GM18867 (cell line): ENCODE measurements around the gene PPM1M.
A peak's percentile ranks its signal among the peaks of the same experiment; 100 is the strongest.

ENCODE experiments used
- ATAC-seq: cut with Tn5 transposase; IDR thresholded peaks from one replicate; pipeline ENCODE4 v1.9.1; 2021; ENCODE audit warnings: mild to moderate bottlenecking, moderate library complexity; ENCODE audit not compliant: unreplicated experiment

Gene PPM1M

DNA sequence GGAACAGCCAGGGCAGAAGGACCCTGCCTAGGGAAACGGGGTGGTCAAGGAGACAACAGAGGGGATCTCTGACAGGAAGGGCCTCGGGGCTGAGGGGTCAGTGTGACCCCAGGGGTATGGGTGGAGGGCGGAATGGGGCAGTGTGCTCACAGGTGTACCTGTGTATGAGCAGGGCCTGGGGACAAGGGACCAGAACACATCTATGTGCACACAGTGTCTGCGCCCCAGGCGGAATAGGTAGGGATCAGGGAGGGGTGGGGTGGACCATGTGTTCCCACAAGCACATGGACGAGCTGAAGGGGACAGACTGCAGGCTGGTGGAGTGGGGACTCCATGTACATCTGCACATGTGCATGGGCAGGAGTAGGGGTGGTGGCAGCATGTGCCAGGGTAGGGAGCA, 15.1 kb upstream of the PPM1M start:
- ATAC-seq: no peak

- no peak for ATAC-seq
These were observed 14.6 kb upstream of the PPM1M start for GRCh38 chr3:52230889-52231499.

- peak; percentile 45 for ATAC-seq
These were observed 13.9 kb upstream of the PPM1M start for GRCh38 chr3:52231502-52232278.

DNA sequence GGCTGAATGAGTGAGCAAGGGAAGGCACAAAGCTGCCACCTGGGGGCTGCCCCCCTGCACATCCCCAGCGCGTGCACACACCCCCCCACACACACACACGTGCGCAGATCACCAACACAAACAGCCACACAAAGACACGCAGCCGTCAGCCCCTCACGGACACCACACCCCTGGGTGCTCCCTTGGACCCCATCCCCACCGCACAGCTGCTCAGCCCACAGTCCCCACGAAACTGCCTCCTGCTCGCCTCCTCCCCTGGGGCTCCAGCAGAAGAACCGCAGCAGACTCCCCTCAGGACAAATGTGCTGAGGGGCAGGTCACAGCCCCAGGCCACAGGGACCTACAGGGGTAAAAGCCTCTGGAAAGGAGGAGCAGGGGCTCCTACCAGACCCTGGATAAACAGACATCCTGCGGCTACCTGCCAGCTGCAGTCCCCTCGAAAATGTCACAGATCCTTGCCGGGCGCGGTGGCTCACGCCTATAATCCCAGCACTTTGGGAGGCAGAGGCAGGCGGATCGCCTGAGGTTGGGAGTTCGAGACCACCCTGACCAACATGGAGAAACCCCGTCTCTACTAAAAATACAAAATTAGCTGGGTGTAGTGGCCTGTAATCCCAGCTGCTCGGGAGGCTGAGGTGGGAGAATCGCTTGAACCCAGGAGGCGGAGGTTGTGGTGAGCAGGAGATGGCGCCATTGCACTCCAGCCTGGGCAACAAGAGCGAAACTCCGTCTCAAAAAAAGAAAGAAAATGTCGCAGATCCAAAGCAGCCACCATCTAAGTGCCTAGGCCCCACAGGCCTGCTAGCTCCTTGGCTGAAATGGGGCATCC, 13.1 kb upstream of the PPM1M start:
- no peak for ATAC-seq

- ATAC-seq: no peak
These were observed 12.4 kb upstream of the PPM1M start for GRCh38 chr3:52233108-52233591.

DNA sequence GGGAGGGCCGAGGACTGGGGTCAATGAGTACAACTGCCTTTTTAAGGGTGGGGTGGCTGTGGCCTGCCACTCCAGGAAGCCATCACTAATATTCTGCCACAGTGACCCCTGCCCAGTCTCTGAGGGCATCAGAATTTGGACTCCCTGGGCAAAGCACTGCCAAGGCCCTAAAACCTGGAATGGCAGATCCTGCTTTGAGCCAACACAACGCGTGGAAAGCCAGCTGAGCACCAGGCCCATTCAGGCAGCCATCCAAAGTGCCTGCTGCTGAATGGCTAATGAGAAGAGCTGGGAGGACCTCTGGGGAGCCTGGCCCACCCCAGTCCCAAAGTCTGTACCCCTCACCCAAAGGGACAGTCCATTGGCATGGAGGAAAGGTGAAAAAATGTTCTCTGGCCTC, 11.6 kb upstream of the PPM1M start:
- ATAC-seq: no peak

DNA sequence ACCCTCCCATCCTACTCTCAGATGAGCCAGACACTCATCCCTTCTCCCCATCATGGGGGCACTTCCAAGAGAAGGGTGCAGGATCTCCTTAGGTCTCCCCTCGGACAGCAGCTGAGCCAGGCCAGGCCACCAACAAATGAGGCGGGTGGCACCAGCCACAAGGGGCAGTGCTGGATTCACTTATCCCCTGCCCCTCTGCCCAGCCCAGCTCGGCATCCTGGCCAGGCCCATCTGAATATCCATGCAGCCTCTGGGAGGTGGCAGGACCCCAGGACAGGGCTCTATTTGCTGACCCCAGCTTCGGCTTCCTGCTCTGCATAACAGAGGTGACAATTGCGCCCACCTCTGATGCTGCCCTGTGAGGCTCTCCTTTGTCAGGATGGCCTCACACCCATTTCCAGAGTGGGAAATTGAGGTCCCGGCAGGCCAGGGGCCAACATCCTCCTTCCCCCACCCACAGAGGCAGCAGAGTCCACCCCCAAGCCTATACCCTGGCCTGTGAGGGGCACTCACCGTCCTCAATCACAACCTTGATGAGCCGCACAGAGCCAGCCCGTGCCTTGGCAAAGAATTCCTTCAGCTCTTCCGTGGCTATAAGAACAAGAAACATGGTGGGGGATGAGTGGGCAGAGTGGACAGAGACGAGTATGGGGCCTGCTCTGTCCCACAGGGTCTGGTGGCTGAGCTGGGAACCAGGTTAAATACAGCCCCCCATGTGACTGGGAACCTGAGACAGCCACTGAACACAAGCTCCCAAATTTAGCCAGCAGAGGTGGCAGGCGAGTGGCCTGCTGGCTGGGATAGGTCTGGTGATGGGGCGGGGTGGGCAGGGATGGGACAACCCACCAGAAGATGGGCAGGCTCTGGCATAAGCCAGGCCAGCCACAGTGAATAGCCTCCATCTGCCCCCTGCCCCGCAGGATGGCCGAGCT, 10.8 kb upstream of the PPM1M start:
- no peak for ATAC-seq

DNA sequence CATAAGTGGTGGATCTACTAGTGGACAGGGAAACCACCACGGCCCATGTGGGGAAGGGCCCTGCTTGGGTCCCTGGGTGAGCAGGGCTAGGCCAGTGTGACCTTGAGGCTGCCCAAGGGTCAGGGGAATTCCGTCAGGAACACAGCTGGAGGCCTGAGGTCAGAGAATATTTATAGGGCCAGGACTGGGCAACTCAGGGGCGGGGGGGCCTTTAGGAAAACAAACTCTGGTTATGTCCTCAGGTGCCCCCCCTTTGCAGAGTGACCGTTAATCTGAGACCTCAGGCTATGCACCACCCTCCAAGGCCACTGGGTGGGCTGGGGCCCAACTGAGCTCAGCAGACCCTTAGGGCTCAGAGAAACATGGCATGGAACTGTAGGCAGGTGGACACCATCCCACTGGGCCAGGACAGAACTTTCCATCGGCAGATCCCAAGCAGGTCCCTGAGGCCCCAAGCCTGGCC, 9.1 kb upstream of the PPM1M start:
- ATAC-seq: no peak

- no peak for ATAC-seq
These were observed 8.4 kb upstream of the PPM1M start for GRCh38 chr3:52237006-52237656.

DNA sequence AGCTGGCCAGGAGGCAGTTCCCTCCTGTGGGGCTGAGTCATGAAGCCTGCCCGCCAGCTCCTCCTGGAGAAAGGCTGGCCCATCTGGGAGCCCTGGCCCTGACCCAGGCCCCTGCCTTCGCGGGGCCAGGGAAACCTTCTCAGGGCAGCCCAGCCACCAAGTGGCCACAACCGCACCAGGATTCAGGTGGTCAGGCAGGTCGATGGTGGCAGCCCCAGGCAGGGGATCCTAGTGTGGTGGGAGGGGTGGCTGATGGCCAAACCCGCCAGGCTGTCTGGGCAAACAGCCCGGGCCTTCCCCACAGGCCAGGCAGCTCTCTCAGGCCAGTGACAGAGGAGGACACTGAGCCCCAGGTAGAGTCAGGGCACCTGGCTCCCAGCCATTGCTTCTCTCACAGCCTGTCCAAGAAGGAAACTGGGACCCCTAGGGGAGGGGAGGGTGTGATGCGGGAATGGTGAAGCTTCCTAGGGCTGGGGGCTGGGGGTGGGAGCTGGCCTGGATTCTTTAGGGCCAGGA, 7.8 kb upstream of the PPM1M start:
- no peak for ATAC-seq

- ATAC-seq: no peak
These were observed 7.3 kb upstream of the PPM1M start for GRCh38 chr3:52238193-52238760.

- ATAC-seq: peak; percentile 72
These were observed 6.5 kb upstream of the PPM1M start, which contains the start of gene TWF2 for GRCh38 chr3:52238761-52239701. TSS of gene TWF2 (minus strand) at chr3:52239158. CDS start at chr3:52239016, 142 bp downstream.

GRCh38 chr3:52240059-52240885, 5.3 kb upstream of the PPM1M start:
- ATAC-seq: no peak

GRCh38 chr3:52240886-52241370, 4.6 kb upstream of the PPM1M start:
- ATAC-seq: no peak

DNA sequence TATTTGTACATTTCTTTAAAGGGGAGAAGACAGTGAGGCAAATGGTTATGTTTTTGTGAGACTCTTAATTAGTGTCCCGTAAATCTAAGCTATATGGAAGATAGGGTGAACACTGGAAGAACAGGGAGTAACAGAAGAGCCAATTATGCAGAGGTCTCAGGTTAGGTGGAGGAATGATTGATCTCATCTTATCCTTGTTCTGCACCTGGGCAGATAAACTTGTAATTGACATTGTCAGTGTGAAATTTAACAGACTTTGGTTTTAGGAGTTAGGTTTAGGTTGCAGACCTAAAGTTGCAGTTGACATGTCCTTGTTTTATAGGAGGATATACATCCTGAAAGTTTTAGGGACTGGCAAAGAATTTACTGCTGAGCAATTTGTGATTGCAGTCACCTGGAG, 3.5 kb upstream of the PPM1M start:
- no peak for ATAC-seq

DNA sequence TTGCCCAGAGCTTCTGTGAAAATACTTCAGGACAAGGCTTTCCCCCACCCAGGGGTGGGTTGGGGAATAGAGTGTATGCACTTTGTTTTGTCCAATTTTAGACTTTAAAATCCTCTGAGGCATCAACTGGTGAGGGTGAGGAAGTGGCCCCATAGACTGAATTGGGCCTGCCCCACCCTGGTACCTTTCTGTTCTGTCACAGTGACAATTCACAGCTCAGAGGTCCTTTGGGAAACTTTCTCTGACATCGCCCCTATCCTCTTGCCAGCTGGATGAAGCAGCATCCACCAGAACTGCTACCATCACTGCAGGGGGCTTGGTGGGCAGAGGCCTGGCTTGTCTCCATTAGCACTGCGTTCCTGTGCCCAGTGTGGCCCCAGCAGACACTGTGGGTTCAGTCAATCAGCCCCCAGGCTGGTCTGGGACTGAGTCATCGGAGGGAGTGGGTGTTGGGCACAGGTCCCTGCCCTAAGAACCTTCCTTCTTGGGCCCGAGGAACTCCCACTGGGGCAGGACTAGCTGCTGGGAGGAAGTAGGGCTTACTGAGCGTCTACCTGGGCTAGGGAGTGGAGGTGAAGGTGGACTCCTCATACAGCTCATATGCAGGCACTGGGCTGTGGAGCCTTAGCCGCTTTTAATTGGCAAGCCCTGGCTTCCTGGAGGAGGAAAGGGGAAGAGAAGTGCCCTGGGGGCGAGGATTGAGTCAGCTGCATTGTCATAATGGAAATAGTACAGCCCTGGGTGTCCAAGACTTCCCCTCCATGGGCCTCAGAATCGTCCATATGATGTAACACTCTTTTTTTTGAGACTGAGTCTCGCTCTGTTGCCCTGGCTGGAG, 1.5 kb upstream of the PPM1M start:
- ATAC-seq: no peak
